Stomach (tissue), 9 donors: ENCODE measurements around the gene NDST1. TPM values are rescaled to one million over a fixed set of nuclear protein-coding genes. Genes with fewer than 3 reads are reported as not detected.

Source experiments
- DNase-seq, 2 donors: peaks; one replicate each; pipeline versions ENCODE4 v3.0.0 to v3.0.0-alpha.2; 2013 to 2019
- H3K27ac ChIP-seq, 5 donors: fragments of 200-600 bp in 4 of 5; sonication (generic) in 4 of 5; one replicate each; pipeline ENCODE4 v1.5.1; 2013 to 2019; ENCODE audit warnings: mild to moderate bottlenecking in 1 of 5, moderate library complexity in 1 of 5
- H3K27me3 ChIP-seq, 3 donors: fragments of 200-600 bp; sonication (generic); one replicate each; pipeline ENCODE4 v1.5.1; 2017 to 2019; ENCODE audit warnings: mixed run types in 1 of 3
- H3K36me3 ChIP-seq, 4 donors: fragments of 200-600 bp; sonication (generic); 1 replicate in 3 of 4; 2 replicates in 1 of 4; pipeline ENCODE4 v1.5.1; 2016 to 2019
- H3K4me1 ChIP-seq, 4 donors: fragments of 200-600 bp; sonication (generic); one replicate each; pipeline ENCODE4 v1.5.1; 2016 to 2019
- H3K4me3 ChIP-seq, 4 donors: fragments of 200-600 bp; sonication (generic) in 3 of 4; one replicate each; pipeline ENCODE4 v1.5.1; 2016 to 2019; ENCODE audit warnings: mild to moderate bottlenecking in 1 of 4
- H3K9me3 ChIP-seq, 4 donors: fragments of 200-600 bp; sonication (generic); one replicate each; pipeline ENCODE4 v1.5.1; 2016 to 2019
- CTCF ChIP-seq, 7 experiments: fragments of 450-650 bp in 4 of 7; fragments of 200-600 bp in 3 of 7; sonication (generic) in 3 of 7; IDR thresholded peaks; one replicate each; pipeline ENCODE4 v1.5.1; 2016 to 2019; ENCODE audit warnings: antibody characterized with exemption in 7 of 7, control low read depth in 2 of 7, mild to moderate bottlenecking in 1 of 7
- EP300 ChIP-seq: sonication (generic); formaldehyde crosslinking; IDR thresholded peaks from one replicate; pipeline ENCODE4 v1.6.1; 2017; ENCODE audit warnings: antibody characterized with exemption
- POLR2A ChIP-seq, 4 donors: fragments of 450-650 bp; IDR thresholded peaks; one replicate each; pipeline ENCODE4 v1.6.1; 2016; ENCODE audit warnings: antibody characterized with exemption in 4 of 4, control low read depth in 2 of 4, mild to moderate bottlenecking in 1 of 4, moderate library complexity in 1 of 4
- POLR2AphosphoS5 ChIP-seq, 3 donors: sonication (generic); formaldehyde crosslinking; IDR thresholded peaks; one replicate each; pipeline ENCODE4 v1.6.1; 2016; ENCODE audit warnings: antibody characterized with exemption in 3 of 3
- WGBS, 5 donors: extraction: QIAGEN DNeasy Blood & Tissue Kit in 3 of 5; methylation state at CpG; one replicate each; pipeline versions ENCODE4 v1.1.5 to v1.1.7; 2013 to 2018; 5-methylcytosine and 5-hydroxymethylcytosine counted together
- intact Hi-C: fragments of 100-400 bp; cut with DNase I; formaldehyde crosslinking; loops from one replicate; pipeline ENCODE4 v1.15.1; 2023; ENCODE audit warnings: low total_unique reads
- polyA plus RNA-seq, 3 donors: library from polyadenylated mRNA; stranded (reverse); fragments of 200-250 nt; gene quantifications; one replicate each; pipeline ENCODE4 v1.2.3, GENCODE V29; 2013
- total RNA-seq, 5 donors: library from RNA; depleted of rRNA; stranded (reverse); fragments of >200 nt; gene quantifications; one replicate each; pipeline versions ENCODE4 v1.1.0 to v1.2.3, GENCODE V29; 2014 to 2016
- donor health status: healthy with polysubstance abuse.
- donor health status: Bipolar disorder and iron deficiency.
- donor health status: healthy.

Gene NDST1
- total and polyA plus RNA-seq, 8 donors: 6.4 to 32.9 (median 15.9) TPM

- peak overlapping the region in 3 of 5 donors; percentile 40 to 79 (median 56) for H3K27ac ChIP-seq
- H3K4me3 ChIP-seq: no peak overlapping the region
- peaks cover 26 to 51% (median 37%) of the 10 kb centered on the region in 4 donors for H3K4me1 ChIP-seq
- intact Hi-C loops: no loop called here
- no peak for DNase-seq
- H3K27me3 ChIP-seq: no peaks in the 10 kb centered on the region
- TF ChIP-seq CTCF (IDR thresholded peaks at IDR 0.05) (no peak), EP300 (no peak), POLR2AphosphoS5 (IDR thresholded peaks at IDR 0.05) (no peak), POLR2A (IDR thresholded peaks at IDR 0.05) (no peak)
- WGBS, 5 donors: 73 to 84% (median 77%) methylated on average over 6 of the region's 6 CpGs
- H3K36me3 ChIP-seq: no peaks in the 10 kb centered on the region
- no peaks in the 10 kb centered on the region for H3K9me3 ChIP-seq
Measured at GRCh38 chr5:150604894-150605440, 97.0 kb downstream of the NDST1 start.

DNA sequence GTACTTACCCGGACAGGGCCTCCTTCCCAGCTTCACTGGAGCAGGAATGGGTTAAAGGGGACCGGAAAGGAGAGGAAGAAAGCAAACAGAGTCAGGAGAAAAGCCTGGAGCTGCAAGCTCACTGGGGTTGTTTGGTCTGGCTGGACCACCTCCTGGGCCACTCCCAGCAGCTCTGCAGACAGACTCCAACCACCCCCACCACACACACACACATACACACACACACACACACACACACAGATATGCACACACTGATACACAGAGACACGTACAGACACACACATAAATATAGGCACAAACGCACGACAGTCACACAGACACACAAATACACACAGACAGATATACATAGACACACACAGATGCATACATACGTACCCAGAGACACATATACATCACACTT, 97.6 kb downstream of the NDST1 start:
- Histone ChIP-seq H3K36me3 (no peaks in the 10 kb centered on the region), H3K4me3 (no peak overlapping the region), H3K27me3 (no peaks in the 10 kb centered on the region), H3K9me3 (no peaks in the 10 kb centered on the region), H3K4me1 (peaks cover 24 to 50% (median 36%) of the 10 kb centered on the region in 4 donors), H3K27ac (peak overlapping the region in 3 of 5 donors; percentile 40 to 79 (median 56))
- 20 to 50% (median 30%) methylated on average over 6 of the region's 6 CpGs for WGBS, 5 donors
- no peak for TF ChIP-seq CTCF (IDR thresholded peaks at IDR 0.05)
- no peak for TF ChIP-seq POLR2AphosphoS5 (IDR thresholded peaks at IDR 0.05)
- TF ChIP-seq EP300: no peak
- no peak for TF ChIP-seq POLR2A (IDR thresholded peaks at IDR 0.05)
- intact Hi-C loops: no loop called here
- DNase-seq: peak in 1 of 2 donors; percentile 77

- Histone ChIP-seq H3K9me3 (no peaks in the 10 kb centered on the region), H3K4me1 (peaks cover 23 to 50% (median 36%) of the 10 kb centered on the region in 4 donors), H3K4me3 (no peak overlapping the region), H3K27ac (peak overlapping the region in 1 of 5 donors; percentile 7), H3K36me3 (no peaks in the 10 kb centered on the region), H3K27me3 (no peaks in the 10 kb centered on the region)
- DNase-seq: no peak
- intact Hi-C loops: no loop called here
- 75 to 81% (median 77%) methylated on average over 8 to 9 of the region's 9 CpGs for WGBS, 5 donors
- TF ChIP-seq CTCF (IDR thresholded peaks at IDR 0.05) (no peak), POLR2AphosphoS5 (IDR thresholded peaks at IDR 0.05) (no peak), EP300 (no peak), POLR2A (IDR thresholded peaks at IDR 0.05) (no peak)
Measured at GRCh38 chr5:150606476-150606875, 98.5 kb downstream of the NDST1 start.

- no peaks in the 10 kb centered on the region for H3K36me3 ChIP-seq
Measured at GRCh38 chr5:150607105-150607504, 99.2 kb downstream of the NDST1 start.

More at GRCh38 chr5:150607105-150607504, 99.2 kb downstream of the NDST1 start:
- H3K4me3 ChIP-seq: no peak overlapping the region
- no peak overlapping the region for H3K27ac ChIP-seq
- H3K9me3 ChIP-seq: no peaks in the 10 kb centered on the region
- H3K27me3 ChIP-seq: no peaks in the 10 kb centered on the region
- H3K4me1 ChIP-seq: peaks cover 27 to 53% (median 40%) of the 10 kb centered on the region in 4 donors
- TF ChIP-seq EP300 (no peak), CTCF (IDR thresholded peaks at IDR 0.05) (no peak), POLR2AphosphoS5 (IDR thresholded peaks at IDR 0.05) (no peak), POLR2A (IDR thresholded peaks at IDR 0.05) (no peak)
- intact Hi-C loops: no loop called here
- 81 to 89% (median 88%) methylated on average over 6 of the region's 6 CpGs for WGBS, 5 donors
- no peak for DNase-seq

Other genes with a start within 250 kb of the NDST1 start
- 10 to 100 TPM in 1 of 5 donors, 1 to 10 TPM in 2, not detected in 2; 1.1 to 18.3 (median 6.4) TPM for gene CAMK2A, start 218.4 kb upstream of the NDST1 start, total RNA-seq
- under 1 TPM; 0.06 to 0.15 (median 0.13) TPM for gene CAMK2A, start 218.4 kb upstream of the NDST1 start, polyA plus RNA-seq
- gene ARSI, start 205.2 kb upstream of the NDST1 start, total RNA-seq: 1 to 10 TPM in 3 of 5 donors, not detected in 2; 1.7 to 7.0 (median 2.3) TPM
- under 1 TPM in 2 of 3 donors, not detected in 1; 0.35 to 0.81 TPM for gene ARSI, start 205.2 kb upstream of the NDST1 start, polyA plus RNA-seq
- 10 to 100 TPM; 13.6 to 47.8 (median 36.2) TPM for gene TCOF1, start 150.4 kb upstream of the NDST1 start, total RNA-seq
- gene TCOF1, start 150.4 kb upstream of the NDST1 start, polyA plus RNA-seq: 10 to 100 TPM; 11.7 to 74.1 (median 14.0) TPM
- 1,000 to 10,000 TPM in 1 of 5 donors, 100 to 1,000 TPM in 4; 102 to 1,185 (median 324) TPM for gene CD74, start 95.2 kb upstream of the NDST1 start, total RNA-seq
- 100 to 1,000 TPM; 177 to 883 (median 268) TPM for gene CD74, start 95.2 kb upstream of the NDST1 start, polyA plus RNA-seq
- 1,000 to 10,000 TPM in 4 of 5 donors, 100 to 1,000 TPM in 1; 899 to 3,971 (median 1,858) TPM for gene RPS14, start 58.4 kb upstream of the NDST1 start, total RNA-seq
- gene RPS14, start 58.4 kb upstream of the NDST1 start, polyA plus RNA-seq: 1,000 to 10,000 TPM; 4,327 to 6,427 (median 4,820) TPM
- gene SYNPO, start 132.5 kb downstream of the NDST1 start, total RNA-seq: 10 to 100 TPM in 3 of 5 donors, 1 to 10 TPM in 2; 3.7 to 52.7 (median 20.1) TPM
- 10 to 100 TPM; 12.6 to 42.3 (median 23.2) TPM for gene SYNPO, start 132.5 kb downstream of the NDST1 start, polyA plus RNA-seq
- gene MYOZ3, start 153.1 kb downstream of the NDST1 start, total RNA-seq: under 1 TPM in 1 of 5 donors, not detected in 4; 0.55 TPM
- 1 to 10 TPM in 1 of 3 donors, under 1 TPM in 2; 0.23 to 1.8 (median 0.50) TPM for gene MYOZ3, start 153.1 kb downstream of the NDST1 start, polyA plus RNA-seq
- 100 to 1,000 TPM in 1 of 5 donors, 10 to 100 TPM in 4; 22.8 to 116 (median 27.9) TPM for gene RBM22, start 192.9 kb downstream of the NDST1 start, total RNA-seq
- 10 to 100 TPM; 18.9 to 28.0 (median 23.9) TPM for gene RBM22, start 192.9 kb downstream of the NDST1 start, polyA plus RNA-seq